Activated CD8-positive, alpha-beta memory T cell treated with anti-CD3 and anti-CD28 coated beads for 24 hours (primary cell): Measurements from ENCODE around the gene VPS50.
"Not testable (repeated sequence)": the region's sequence is repeated elsewhere in the genome, so short reads cannot be mapped to it uniquely, and the experiment has no call there.

Source experiments
- DNase-seq: peaks from one replicate; pipeline ENCODE4 v3.0.0-alpha.2; 2020

Gene VPS50

GRCh38 chr7:93245525-93246432 lies 13.6 kb downstream of the VPS50 start:
- no peak for DNase-seq

DNA sequence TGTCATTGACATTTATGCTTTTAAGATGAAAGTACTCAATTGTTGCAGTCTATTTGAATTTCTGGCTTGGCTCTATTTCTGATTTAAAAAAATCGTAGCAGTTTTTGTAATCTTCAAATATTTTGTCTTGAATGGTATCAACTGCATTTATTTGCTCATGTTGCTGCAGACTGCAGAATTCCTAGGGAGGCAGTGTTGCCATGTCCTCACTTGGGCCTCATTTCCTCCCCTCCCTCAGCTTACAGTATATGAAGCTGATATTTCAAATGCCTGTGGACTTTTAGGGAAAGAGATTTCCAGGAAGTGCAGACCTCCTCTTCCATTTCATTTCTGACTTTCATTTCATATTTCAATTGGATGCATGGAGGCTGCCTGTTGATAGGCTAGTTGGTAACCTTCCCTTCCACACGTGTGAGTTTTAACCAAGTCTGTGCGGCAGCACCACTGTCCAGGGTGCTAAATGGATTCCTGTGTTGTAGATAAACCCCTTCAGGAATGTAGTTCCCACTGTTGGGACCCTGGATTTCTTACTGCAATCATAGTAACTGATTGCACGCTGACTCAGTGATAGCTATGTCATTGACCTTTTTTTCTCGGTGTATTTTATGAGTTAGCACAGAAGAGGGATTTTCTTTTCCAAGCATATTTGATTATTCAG lies 17.5 kb downstream of the VPS50 start:
- DNase-seq, result no peak

GRCh38 chr7:93258661-93259060 lies 26.5 kb downstream of the VPS50 start:
- no peak for DNase-seq

DNA sequence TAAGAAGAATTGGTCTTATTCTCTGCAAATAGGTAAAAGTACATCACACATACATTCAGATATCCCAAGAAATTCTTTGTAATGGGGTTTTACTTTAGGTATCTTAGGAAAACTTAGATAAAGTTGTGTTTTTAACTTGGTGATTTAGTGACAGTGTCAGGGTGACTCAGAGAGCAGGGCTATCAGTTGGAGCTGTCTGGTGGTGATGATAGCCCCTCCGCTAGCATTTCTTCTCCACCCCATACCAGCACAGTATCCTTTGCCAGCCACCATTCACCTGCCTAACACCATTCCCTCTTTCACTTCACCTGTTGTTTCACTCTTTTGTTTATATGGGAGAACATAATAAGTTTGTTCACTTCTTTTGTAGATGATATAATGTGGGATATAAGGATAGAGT lies 30.4 kb downstream of the VPS50 start:
- DNase-seq, result no peak

DNA sequence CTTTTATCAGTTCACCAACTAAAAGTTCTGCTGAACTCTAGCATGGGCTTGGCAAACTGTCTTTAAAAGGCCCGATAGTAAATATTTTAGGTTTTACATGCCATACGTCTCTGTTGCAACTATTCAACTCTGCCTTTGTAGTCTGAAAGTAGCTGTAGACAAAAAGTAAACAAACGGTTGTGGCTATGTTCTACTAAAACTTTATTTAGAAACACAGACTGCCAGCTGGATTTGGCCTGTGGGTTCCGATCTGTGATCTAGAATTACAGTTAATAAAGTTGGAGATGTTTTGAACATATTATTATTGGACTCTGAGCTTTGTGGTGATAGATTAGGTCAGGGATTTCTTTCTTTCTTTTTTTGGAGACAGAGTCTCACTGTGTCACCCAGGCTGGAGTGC lies 33.1 kb downstream of the VPS50 start:
- DNase-seq, result no peak

DNA sequence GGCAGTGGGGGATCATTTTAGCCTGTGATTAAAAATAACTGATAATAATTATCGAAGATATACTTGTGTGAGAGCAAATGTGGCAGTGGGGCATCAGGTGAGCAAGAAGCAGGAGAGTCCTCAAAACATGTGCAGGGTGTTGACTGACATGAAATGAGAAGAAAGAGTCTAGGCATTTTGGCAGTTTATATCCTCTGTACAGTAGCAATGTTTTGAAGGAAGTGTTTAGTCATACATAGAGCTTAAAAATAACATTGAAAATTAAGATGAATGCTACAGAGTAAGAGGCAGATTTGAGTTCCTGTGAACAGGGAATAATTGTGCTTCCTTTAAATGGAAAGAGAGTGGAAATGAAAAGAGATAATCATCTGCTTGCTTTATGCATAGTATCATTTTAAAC lies 47.4 kb downstream of the VPS50 start:
- no peak for DNase-seq

- no peak for DNase-seq
Measured at GRCh38 chr7:93284908-93285307, 52.7 kb downstream of the VPS50 start.

- no peak for DNase-seq
Measured at GRCh38 chr7:93293229-93293628, 61.1 kb downstream of the VPS50 start.

GRCh38 chr7:93298206-93298605 lies 66.0 kb downstream of the VPS50 start:
- DNase-seq, result no peak

DNA sequence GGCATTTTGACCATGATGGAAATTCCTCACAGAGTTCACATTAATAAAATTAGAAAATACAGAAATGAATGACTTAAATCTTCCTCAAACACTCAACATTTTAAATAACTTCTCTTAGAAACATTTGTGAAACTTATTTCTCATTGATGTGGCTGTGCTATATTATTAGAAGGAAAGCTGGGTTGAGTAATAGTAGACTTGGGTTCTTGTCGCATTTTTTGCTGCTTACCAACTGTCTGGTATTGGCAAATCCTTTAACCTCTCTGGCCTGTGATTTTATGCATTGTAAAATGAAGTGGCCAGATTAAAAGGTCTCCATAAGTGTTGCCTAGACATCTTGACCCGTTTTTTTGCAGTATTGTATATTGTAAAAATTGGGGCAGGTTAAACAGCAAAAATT lies 66.5 kb downstream of the VPS50 start:
- no peak for DNase-seq

- DNase-seq, result no peak
Measured at GRCh38 chr7:93301736-93302135, 69.6 kb downstream of the VPS50 start.

GRCh38 chr7:93307131-93307660 lies 75.0 kb downstream of the VPS50 start:
- no peak for DNase-seq

DNA sequence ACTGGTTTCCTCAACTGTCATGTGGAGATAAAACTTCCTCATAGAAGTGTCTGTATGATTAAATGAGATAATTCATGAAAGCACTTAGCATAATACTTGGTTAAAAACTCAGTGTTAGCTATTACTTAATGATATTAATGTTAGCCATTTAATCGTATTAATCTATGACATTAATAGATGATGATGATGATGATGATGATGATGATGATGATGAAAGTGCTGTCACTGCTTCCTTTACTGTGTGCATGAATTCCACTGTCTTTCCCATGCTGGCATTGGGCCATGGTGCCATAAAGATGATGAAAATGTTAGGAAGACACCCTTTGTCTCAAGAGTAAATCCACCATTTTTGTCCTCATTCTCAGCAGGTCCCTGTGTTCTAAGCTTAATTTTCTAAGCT lies 75.8 kb downstream of the VPS50 start:
- no peak for DNase-seq

DNA sequence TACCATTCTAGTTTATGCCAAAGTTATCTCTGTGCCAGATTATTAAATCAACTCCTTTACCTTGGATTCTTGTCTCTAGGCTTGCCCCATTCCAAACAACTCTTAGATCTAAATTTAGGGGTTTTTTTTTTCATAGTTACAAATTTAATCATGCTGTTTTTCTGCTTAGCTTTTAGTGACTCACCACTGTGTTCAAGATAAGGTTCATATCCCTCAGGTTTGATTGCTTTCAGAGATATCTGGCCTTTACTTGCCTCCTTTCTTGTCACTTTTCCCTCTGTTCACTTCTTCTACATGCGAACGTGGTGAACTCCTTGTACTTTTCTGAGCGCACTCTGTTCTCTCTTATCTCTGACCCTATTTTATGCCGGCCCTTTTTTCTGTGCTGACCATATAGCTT lies 78.2 kb downstream of the VPS50 start:
- no peak for DNase-seq

GRCh38 chr7:93314449-93314848 lies 82.3 kb downstream of the VPS50 start:
- no peak for DNase-seq

DNA sequence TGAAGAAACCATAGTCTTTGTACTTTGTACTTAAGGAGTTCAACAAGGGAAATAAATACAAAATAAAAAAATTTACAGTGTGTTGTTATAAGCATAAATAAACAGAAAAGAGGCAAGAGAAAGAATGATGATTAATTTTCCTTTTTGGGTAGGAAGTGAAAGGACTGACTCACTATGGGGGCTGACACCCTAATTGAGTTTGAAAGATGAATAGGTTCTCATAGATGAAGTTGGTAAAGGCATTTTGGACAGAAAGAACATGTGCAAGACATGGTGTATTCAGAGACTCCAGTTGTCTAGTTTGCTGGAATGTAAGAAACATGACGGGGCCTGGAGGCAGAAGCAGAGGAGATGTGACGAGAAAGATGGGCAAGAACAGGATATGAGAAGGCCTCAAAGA lies 83.7 kb downstream of the VPS50 start:
- no peak for DNase-seq

- no peak for DNase-seq
Measured at GRCh38 chr7:93316730-93317129, 84.6 kb downstream of the VPS50 start.

- DNase-seq, result no peak
Measured at GRCh38 chr7:93320887-93321286, 88.7 kb downstream of the VPS50 start.

DNA sequence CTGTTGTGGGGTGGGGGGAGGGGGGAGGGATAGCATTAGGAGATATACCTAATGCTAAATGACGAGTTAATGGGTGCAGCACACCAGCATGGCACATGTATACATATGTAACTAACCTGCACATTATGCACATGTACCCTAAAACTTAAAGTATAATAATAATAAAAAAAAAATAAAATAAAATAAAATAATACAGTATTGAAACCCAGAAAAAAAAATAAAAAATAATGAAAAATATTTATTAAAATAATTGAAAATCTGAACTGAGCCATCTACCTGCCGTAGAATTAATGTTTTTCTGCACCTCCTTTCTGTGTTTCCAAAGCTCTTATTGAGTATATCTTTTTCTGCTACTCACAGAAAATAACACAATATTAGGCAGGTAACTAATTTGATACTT lies 94.1 kb downstream of the VPS50 start:
- DNase-seq, result not testable (repeated sequence)

- DNase-seq, result no peak
Measured at GRCh38 chr7:93327006-93327633, 95.0 kb downstream of the VPS50 start.

DNA sequence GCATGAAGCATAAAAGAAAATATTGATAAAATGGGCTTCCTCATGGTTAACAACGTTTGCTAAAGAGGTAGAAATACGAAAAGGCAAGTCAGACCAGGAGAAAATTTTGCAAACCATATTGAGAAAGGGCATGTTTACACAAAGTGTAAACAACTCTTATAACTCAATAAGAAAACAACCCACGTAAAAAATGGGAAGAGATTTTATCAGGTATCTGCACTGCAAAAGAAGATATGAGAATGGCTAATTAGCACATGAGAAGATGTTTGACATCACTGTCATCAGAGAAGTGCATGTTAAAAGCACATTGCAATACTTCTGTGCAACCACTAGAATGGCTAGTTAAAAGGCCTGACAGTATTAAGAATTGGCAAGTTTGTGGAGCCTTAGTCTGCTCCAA lies 99.5 kb downstream of the VPS50 start:
- DNase-seq, result no peak

DNA sequence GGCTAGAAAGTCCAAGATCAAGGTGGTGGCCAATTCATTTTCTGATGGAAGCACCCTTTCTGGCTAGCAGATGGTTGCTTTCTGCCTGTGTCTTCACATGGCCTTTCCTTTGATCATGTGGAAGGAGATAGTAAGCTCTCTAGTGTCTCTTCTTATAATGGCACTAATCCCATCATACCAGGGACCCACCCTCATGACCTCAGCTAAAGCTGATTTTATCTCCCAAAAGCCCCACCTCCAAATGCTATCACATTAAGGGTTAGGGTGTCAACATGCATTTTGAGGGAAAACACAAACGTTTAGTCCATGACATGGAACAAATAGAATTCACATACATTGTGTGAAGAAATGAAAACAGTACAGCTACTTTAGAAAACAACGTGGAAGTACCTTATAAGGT lies 100.0 kb downstream of the VPS50 start:
- DNase-seq, result no peak

DNA sequence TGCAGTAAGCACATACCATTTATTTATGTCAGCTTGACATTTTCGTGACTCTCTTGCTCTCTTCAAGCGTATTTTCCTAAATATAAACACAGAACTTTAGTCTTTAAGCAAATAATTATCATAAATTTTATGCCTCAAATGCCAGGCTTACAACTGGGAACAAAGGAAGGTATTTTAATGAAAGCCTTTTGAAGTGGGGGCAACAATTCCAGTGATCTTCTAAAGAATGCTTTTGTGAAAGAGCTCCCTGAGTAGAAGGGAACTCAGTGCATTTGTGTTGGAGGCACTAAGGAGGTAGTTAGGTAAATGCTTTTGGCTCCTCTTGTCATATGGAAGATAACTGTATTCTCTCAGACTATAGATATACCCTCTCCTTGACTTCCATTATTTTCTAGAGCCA lies 104.9 kb downstream of the VPS50 start:
- DNase-seq, result no peak

DNA sequence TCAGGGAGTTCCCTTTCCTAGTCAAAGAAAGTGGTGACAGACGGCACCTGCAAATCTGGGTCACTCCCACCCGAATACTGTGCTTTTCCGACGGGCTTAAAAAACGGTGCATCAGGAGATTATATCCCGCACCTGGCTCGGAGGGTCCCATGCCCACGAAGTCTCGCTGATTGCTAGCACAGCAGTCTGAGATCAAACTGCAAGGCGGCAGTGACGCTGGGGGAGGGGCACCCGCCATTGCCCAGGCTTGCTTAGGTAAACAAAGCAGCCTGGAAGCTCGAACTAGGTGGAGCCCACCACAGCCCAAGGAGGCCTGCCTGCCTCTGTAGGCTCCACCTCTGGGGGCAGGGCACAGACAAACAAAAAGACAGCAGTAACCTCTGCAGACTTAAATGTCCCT lies 110.0 kb downstream of the VPS50 start:
- not testable (repeated sequence) for DNase-seq
